ENCODE data around the gene RAD51AP2.

DNA sequence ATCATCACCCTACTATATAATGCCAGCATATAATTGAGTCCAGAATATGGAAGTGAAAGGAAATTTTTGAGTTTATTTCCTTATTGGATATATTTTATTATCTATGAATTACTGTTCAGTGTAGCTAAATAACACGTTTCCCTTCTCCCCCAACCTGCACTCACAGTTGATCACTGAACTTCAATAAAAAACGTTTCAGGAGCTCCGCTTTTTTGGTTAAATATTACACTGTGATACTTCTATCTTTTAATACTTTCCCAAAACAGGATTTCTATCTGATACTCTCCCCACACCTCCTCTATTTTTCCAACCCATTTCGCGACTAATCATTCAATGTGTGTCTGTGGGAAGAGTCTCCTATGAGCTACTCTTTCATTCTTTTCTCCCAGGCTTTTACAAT is 29.5 kb upstream of the RAD51AP2 start:
- TF ChIP-seq, protein P1, sequence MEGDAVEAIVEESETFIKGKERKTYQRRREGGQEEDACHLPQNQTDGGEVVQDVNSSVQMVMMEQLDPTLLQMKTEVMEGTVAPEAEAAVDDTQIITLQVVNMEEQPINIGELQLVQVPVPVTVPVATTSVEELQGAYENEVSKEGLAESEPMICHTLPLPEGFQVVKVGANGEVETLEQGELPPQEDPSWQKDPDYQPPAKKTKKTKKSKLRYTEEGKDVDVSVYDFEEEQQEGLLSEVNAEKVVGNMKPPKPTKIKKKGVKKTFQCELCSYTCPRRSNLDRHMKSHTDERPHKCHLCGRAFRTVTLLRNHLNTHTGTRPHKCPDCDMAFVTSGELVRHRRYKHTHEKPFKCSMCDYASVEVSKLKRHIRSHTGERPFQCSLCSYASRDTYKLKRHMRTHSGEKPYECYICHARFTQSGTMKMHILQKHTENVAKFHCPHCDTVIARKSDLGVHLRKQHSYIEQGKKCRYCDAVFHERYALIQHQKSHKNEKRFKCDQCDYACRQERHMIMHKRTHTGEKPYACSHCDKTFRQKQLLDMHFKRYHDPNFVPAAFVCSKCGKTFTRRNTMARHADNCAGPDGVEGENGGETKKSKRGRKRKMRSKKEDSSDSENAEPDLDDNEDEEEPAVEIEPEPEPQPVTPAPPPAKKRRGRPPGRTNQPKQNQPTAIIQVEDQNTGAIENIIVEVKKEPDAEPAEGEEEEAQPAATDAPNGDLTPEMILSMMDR (IDR thresholded peaks at IDR 0.05): no peak
- no peak for TF ChIP-seq POLR2A (IDR thresholded peaks at IDR 0.05)

All from heart left ventricle (tissue), 13 donors.